Nephron (organoid): ENCODE measurements around the gene TNFRSF1B.

Experiments
- H3K27ac Mint-ChIP-seq, 3 experiments: 2 replicates each; pipeline ENCODE4 v1.8.0; 2020; ENCODE audit warnings: mixed read lengths in 3 of 3, mild to moderate bottlenecking in 2 of 3, moderate library complexity in 1 of 3
- H3K27me3 Mint-ChIP-seq: 2 replicates; pipeline ENCODE4 v1.8.0; 2021; ENCODE audit warnings: low read depth, mild to moderate bottlenecking, moderate library complexity, mixed read lengths
- H3K36me3 Mint-ChIP-seq: 2 replicates; pipeline ENCODE4 v1.8.0; 2020; ENCODE audit warnings: low read depth, mixed read lengths
- H3K4me1 Mint-ChIP-seq: 2 replicates; pipeline ENCODE4 v1.8.0; 2020; ENCODE audit warnings: mixed read lengths
- H3K4me3 Mint-ChIP-seq, 3 experiments: 2 replicates each; pipeline ENCODE4 v1.8.0; 2020; ENCODE audit warnings: mild to moderate bottlenecking in 3 of 3, mixed read lengths in 3 of 3, moderate library complexity in 2 of 3
- H3K9me3 Mint-ChIP-seq: 2 replicates; pipeline ENCODE4 v1.8.0; 2020; ENCODE audit warnings: mixed read lengths
- TF ChIP-seq, protein P1 (sequence below), 3 experiments: fragments of 200-600 bp; sonication (generic); IDR thresholded peaks; one replicate each; pipeline ENCODE4 v1.5.0; 2021; ENCODE audit warnings: antibody characterized with exemption in 3 of 3; ENCODE audit not compliant: unreplicated experiment in 3 of 3

Gene TNFRSF1B

GRCh38 chr1:12195416-12195815, 28.6 kb downstream of the TNFRSF1B start:
- Mint-ChIP-seq H3K27ac (no peak overlapping the region), H3K36me3 (no peaks in the 10 kb centered on the region), H3K4me3 (no peak overlapping the region), H3K4me1 (peaks cover 7% of the 10 kb centered on the region), H3K27me3 (peaks cover 7% of the 10 kb centered on the region), H3K9me3 (no peaks in the 10 kb centered on the region)
- TF ChIP-seq, protein P1, sequence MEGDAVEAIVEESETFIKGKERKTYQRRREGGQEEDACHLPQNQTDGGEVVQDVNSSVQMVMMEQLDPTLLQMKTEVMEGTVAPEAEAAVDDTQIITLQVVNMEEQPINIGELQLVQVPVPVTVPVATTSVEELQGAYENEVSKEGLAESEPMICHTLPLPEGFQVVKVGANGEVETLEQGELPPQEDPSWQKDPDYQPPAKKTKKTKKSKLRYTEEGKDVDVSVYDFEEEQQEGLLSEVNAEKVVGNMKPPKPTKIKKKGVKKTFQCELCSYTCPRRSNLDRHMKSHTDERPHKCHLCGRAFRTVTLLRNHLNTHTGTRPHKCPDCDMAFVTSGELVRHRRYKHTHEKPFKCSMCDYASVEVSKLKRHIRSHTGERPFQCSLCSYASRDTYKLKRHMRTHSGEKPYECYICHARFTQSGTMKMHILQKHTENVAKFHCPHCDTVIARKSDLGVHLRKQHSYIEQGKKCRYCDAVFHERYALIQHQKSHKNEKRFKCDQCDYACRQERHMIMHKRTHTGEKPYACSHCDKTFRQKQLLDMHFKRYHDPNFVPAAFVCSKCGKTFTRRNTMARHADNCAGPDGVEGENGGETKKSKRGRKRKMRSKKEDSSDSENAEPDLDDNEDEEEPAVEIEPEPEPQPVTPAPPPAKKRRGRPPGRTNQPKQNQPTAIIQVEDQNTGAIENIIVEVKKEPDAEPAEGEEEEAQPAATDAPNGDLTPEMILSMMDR (IDR thresholded peaks at IDR 0.05; ENCODE audit: unreplicated experiment in 3 of 3), result no peak

- peaks cover 7% of the 10 kb centered on the region for H3K4me1 Mint-ChIP-seq
- H3K36me3 Mint-ChIP-seq, result no peaks in the 10 kb centered on the region
- TF ChIP-seq, protein P1 (IDR thresholded peaks at IDR 0.05; ENCODE audit: unreplicated experiment in 3 of 3), result peak in 1 of 3 experiments; percentile 24
- H3K27ac Mint-ChIP-seq, result no peak overlapping the region
- H3K9me3 Mint-ChIP-seq, result no peaks in the 10 kb centered on the region
- no peak overlapping the region for H3K4me3 Mint-ChIP-seq
- peaks cover 7% of the 10 kb centered on the region for H3K27me3 Mint-ChIP-seq
Observed at GRCh38 chr1:12196641-12197482, 30.1 kb downstream of the TNFRSF1B start.

- no peaks in the 10 kb centered on the region for H3K9me3 Mint-ChIP-seq
- H3K4me3 Mint-ChIP-seq, result no peak overlapping the region
- H3K27me3 Mint-ChIP-seq, result peaks cover 7% of the 10 kb centered on the region
- no peaks in the 10 kb centered on the region for H3K36me3 Mint-ChIP-seq
- H3K4me1 Mint-ChIP-seq, result peaks cover 7% of the 10 kb centered on the region
- TF ChIP-seq, protein P1 (IDR thresholded peaks at IDR 0.05; ENCODE audit: unreplicated experiment in 3 of 3), result no peak
- H3K27ac Mint-ChIP-seq, result no peak overlapping the region
Observed at GRCh38 chr1:12197483-12197880, 30.7 kb downstream of the TNFRSF1B start.

DNA sequence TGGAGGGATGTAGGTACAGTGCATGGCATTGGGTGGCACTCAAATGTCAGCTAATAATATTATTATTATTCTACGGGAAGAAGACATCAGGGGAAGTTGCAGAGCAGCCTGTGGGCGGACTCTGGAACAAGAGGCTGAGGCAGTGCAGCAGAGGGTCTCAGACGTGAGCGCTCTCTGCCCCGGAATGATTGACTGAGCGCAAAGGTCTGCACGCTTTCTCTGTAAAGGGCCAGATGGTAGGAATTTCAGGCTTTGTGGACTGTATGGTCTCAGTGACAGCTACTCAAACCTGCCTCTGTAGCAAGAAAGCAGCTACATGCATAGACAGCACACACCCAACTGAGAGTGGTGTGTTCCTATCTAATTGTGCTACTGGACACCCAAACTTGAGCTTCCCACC, 33.4 kb downstream of the TNFRSF1B start:
- H3K4me3 Mint-ChIP-seq, result no peak overlapping the region
- TF ChIP-seq, protein P1 (IDR thresholded peaks at IDR 0.05; ENCODE audit: unreplicated experiment in 3 of 3), result no peak
- H3K27me3 Mint-ChIP-seq, result peaks cover 7% of the 10 kb centered on the region
- peaks cover 7% of the 10 kb centered on the region for H3K4me1 Mint-ChIP-seq
- H3K27ac Mint-ChIP-seq, result no peak overlapping the region
- H3K36me3 Mint-ChIP-seq, result no peaks in the 10 kb centered on the region
- no peaks in the 10 kb centered on the region for H3K9me3 Mint-ChIP-seq

GRCh38 chr1:12201352-12202189, 34.8 kb downstream of the TNFRSF1B start:
- Mint-ChIP-seq H3K36me3 (no peaks in the 10 kb centered on the region), H3K9me3 (no peaks in the 10 kb centered on the region), H3K4me1 (peaks cover 7% of the 10 kb centered on the region), H3K27me3 (peaks cover 7% of the 10 kb centered on the region), H3K4me3 (no peak overlapping the region), H3K27ac (no peak overlapping the region)
- TF ChIP-seq, protein P1 (IDR thresholded peaks at IDR 0.05; ENCODE audit: unreplicated experiment in 3 of 3), result no peak
